Gastroesophageal sphincter (tissue), 3 donors: Measurements from ENCODE around the gene CHCT1.

Experiments
- EP300 ChIP-seq: sonication (generic); formaldehyde crosslinking; IDR thresholded peaks from one replicate; pipeline ENCODE4 v1.6.1; 2017; ENCODE audit warnings: antibody characterized with exemption, mild to moderate bottlenecking
- POLR2A ChIP-seq, 2 donors: fragments of 450-650 bp; IDR thresholded peaks; one replicate each; pipeline ENCODE4 v1.6.1; 2017; ENCODE audit warnings: antibody characterized with exemption in 2 of 2, mild to moderate bottlenecking in 2 of 2, moderate library complexity in 1 of 2
- POLR2AphosphoS5 ChIP-seq: sonication (generic); formaldehyde crosslinking; IDR thresholded peaks from one replicate; pipeline ENCODE4 v1.6.1; 2017; ENCODE audit warnings: antibody characterized with exemption
- TF ChIP-seq, protein P1 (sequence below), 4 experiments: fragments of 200-600 bp in 2 of 4; fragments of 450-650 bp in 2 of 4; sonication (generic) in 1 of 4; IDR thresholded peaks; one replicate each; pipeline ENCODE4 v1.5.1; 2017 to 2019; ENCODE audit warnings: antibody characterized with exemption in 4 of 4, mild to moderate bottlenecking in 2 of 4, moderate library complexity in 2 of 4

DNA sequence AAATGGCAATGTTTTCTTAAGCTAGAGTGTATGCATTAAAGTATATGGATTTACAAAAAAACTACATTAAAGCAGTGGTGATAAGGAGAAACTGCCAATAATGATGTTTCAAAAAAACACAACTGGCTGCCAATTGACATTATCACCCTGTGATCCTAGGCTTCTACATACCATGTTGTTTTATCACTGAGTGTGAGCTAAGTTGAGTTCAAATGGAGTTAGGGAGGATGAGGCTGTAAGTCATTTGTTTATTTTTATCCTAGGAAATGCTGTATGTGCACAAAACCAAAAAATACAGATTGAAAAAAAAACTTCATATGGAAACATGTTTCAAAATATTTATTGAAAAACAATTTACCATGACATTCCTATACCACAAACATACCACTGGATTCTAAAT lies 22.9 kb downstream of the CHCT1 start:
- TF ChIP-seq, protein P1, sequence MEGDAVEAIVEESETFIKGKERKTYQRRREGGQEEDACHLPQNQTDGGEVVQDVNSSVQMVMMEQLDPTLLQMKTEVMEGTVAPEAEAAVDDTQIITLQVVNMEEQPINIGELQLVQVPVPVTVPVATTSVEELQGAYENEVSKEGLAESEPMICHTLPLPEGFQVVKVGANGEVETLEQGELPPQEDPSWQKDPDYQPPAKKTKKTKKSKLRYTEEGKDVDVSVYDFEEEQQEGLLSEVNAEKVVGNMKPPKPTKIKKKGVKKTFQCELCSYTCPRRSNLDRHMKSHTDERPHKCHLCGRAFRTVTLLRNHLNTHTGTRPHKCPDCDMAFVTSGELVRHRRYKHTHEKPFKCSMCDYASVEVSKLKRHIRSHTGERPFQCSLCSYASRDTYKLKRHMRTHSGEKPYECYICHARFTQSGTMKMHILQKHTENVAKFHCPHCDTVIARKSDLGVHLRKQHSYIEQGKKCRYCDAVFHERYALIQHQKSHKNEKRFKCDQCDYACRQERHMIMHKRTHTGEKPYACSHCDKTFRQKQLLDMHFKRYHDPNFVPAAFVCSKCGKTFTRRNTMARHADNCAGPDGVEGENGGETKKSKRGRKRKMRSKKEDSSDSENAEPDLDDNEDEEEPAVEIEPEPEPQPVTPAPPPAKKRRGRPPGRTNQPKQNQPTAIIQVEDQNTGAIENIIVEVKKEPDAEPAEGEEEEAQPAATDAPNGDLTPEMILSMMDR (IDR thresholded peaks at IDR 0.05) = no peak
- no peak for TF ChIP-seq POLR2A (IDR thresholded peaks at IDR 0.05)
- TF ChIP-seq EP300 = no peak
- TF ChIP-seq POLR2AphosphoS5 = no peak
